MCF 10A (cell line): ENCODE data around the gene ARL15. TPM values are rescaled to one million over a fixed set of nuclear protein-coding genes. Genes with fewer than 3 reads are reported as not detected.

Experiments used
- BruUV-seq: library from RNA; stranded (reverse); fragments of 400-500 nt; replicated peaks from 2 replicates; lab custom pipeline; 2021; lab: Mats Ljungman, UMichigan
- CTCF ChIA-PET: fragments of 300-600 bp; sonication (Branson Sonifier 250); formaldehyde crosslinking; extraction: SDS; loops from one replicate; lab custom pipeline; 2021; ENCODE audit warnings: antibody characterized with exemption, inconsistent platforms; lab: Yijun Ruan, JAX
- POLR2A ChIA-PET: fragments of 300-600, 350-650 bp; sonication (Branson Sonifier 250); formaldehyde crosslinking; extraction: SDS; loops from one replicate; lab custom pipeline; 2020; ENCODE audit warnings: antibody characterized with exemption, inconsistent platforms; lab: Yijun Ruan, JAX
- DNase-seq: peaks from one replicate; pipeline ENCODE4 v3.0.0-alpha.2; 2018; ENCODE audit not compliant: unreplicated experiment
- H3K27ac Mint-ChIP-seq: one replicate; pipeline ENCODE4 v1.8.0; 2022; ENCODE audit warnings: mild to moderate bottlenecking, low read depth, mixed read lengths; ENCODE audit not compliant: unreplicated experiment
- H3K27me3 Mint-ChIP-seq: one replicate; pipeline ENCODE4 v1.8.0; 2022; ENCODE audit warnings: mixed read lengths; ENCODE audit not compliant: insufficient read depth, unreplicated experiment
- H3K36me3 Mint-ChIP-seq: one replicate; pipeline ENCODE4 v1.8.0; 2022; ENCODE audit warnings: mild to moderate bottlenecking, moderate library complexity, mixed read lengths; ENCODE audit not compliant: insufficient read depth, unreplicated experiment
- H3K4me1 Mint-ChIP-seq: one replicate; pipeline ENCODE4 v1.8.0; 2022; ENCODE audit warnings: mixed read lengths; ENCODE audit not compliant: insufficient read depth, unreplicated experiment
- H3K4me3 Mint-ChIP-seq: one replicate; pipeline ENCODE4 v1.8.0; 2022; ENCODE audit warnings: mild to moderate bottlenecking, moderate library complexity, mixed read lengths; ENCODE audit not compliant: unreplicated experiment
- H3K9me3 Mint-ChIP-seq: one replicate; pipeline ENCODE4 v1.8.0; 2022; ENCODE audit warnings: mixed read lengths; ENCODE audit not compliant: unreplicated experiment
- CTCF ChIP-seq: fragments of 200-600 bp; IDR thresholded peaks from one replicate; pipeline ENCODE4 v1.8.0; 2022; ENCODE audit warnings: antibody characterized with exemption, mild to moderate bottlenecking; ENCODE audit not compliant: unreplicated experiment
- intact Hi-C: fragments of 100-400 bp; cut with micrococcal nuclease; formaldehyde crosslinking; loops from 2 replicates; pipeline ENCODE4 v1.14.1; 2022
- total RNA-seq: library from RNA; stranded (reverse); gene quantifications from 2 replicates; pipeline ENCODE4 v1.2.3, GENCODE V29; 2022

ARL15 gene
- total RNA-seq, 1 experiment from 2014 or later = 11.3 TPM

- Mint-ChIP-seq H3K4me3 (no peak overlapping the region), H3K9me3 (no peaks in the 10 kb centered on the region), H3K4me1 (peaks cover 7% of the 10 kb centered on the region), H3K27ac (peak overlapping the region; percentile 44), H3K36me3 (no peaks in the 10 kb centered on the region), H3K27me3 (no peaks in the 10 kb centered on the region)
- intact Hi-C loops = no loop called here
- no peak for DNase-seq
- POLR2A ChIA-PET = interaction anchor here (1.3 kb wide), 1 partner anchor 11 kb away, joined by 4 read pairs; no protein-coding TSS in a partner anchor
- BruUV-seq = no TSS peak
- CTCF ChIA-PET = interaction anchor here (0.6 to 1.1 kb wide), 6 partner anchors 10 to 589 kb away, joined by 3 to 5 read pairs (median 3); no protein-coding TSS in a partner anchor
- no peak for TF ChIP-seq CTCF
These were observed 32.1 kb downstream of the ARL15 start for GRCh38 chr5:54278036-54278830.

GRCh38 chr5:54276048-54276447 lies 34.3 kb downstream of the ARL15 start:
- no peak for TF ChIP-seq CTCF
- DNase-seq = no peak
- Mint-ChIP-seq H3K36me3 (no peaks in the 10 kb centered on the region), H3K27ac (no peak overlapping the region), H3K4me3 (no peak overlapping the region), H3K9me3 (no peaks in the 10 kb centered on the region), H3K27me3 (no peaks in the 10 kb centered on the region), H3K4me1 (peaks cover 7% of the 10 kb centered on the region)
- CTCF ChIA-PET = interaction anchor here (0.6 to 1.3 kb wide), 3 partner anchors 11 to 214 kb away, joined by 3 to 11 read pairs (median 6); no protein-coding TSS in a partner anchor
- intact Hi-C loops = no loop called here
- no TSS peak for BruUV-seq
- POLR2A ChIA-PET = interaction anchor here (1.8 kb wide), 1 partner anchor 34 kb away, joined by 6 read pairs; the partner anchor contains the start of gene ARL15

- no peak for DNase-seq
- ChIA-PET CTCF (interaction anchor here (0.6 to 0.9 kb wide), 5 partner anchors 10 to 571 kb away, joined by 3 to 6 read pairs (median 3); no protein-coding TSS in a partner anchor), POLR2A (interaction anchor here (1.8 kb wide), 1 partner anchor 35 kb away, joined by 6 read pairs; the partner anchor contains the start of gene ARL15)
- BruUV-seq = no TSS peak
- Mint-ChIP-seq H3K4me3 (no peak overlapping the region), H3K27ac (no peak overlapping the region), H3K27me3 (no peaks in the 10 kb centered on the region), H3K36me3 (no peaks in the 10 kb centered on the region), H3K4me1 (peaks cover 7% of the 10 kb centered on the region), H3K9me3 (no peaks in the 10 kb centered on the region)
- TF ChIP-seq CTCF = no peak
- intact Hi-C loops = no loop called here
These were observed 35.0 kb downstream of the ARL15 start for GRCh38 chr5:54275361-54275760.

- H3K27ac Mint-ChIP-seq = no peak overlapping the region
- no peak for TF ChIP-seq CTCF
- no peak overlapping the region for H3K4me3 Mint-ChIP-seq
- no peaks in the 10 kb centered on the region for H3K9me3 Mint-ChIP-seq
- H3K36me3 Mint-ChIP-seq = no peaks in the 10 kb centered on the region
- peaks cover 7% of the 10 kb centered on the region for H3K4me1 Mint-ChIP-seq
- intact Hi-C loops = no loop called here
- no peaks in the 10 kb centered on the region for H3K27me3 Mint-ChIP-seq
- BruUV-seq = no TSS peak
- ChIA-PET CTCF (interaction anchor here (0.6 to 0.9 kb wide), 5 partner anchors 10 to 571 kb away, joined by 3 to 6 read pairs (median 3); no protein-coding TSS in a partner anchor), POLR2A (interaction anchor here (1.8 kb wide), 1 partner anchor 35 kb away, joined by 6 read pairs; the partner anchor contains the start of gene ARL15)
- no peak for DNase-seq
These were observed 35.4 kb downstream of the ARL15 start for GRCh38 chr5:54274944-54275343.
